B cell (primary cell): Measurements from ENCODE around the gene SNAP29. TPM values are rescaled to one million over a fixed set of nuclear protein-coding genes. Genes with fewer than 3 reads are reported as not detected.

Source experiments
- ATAC-seq: fragments of 200-7000 bp; cut with Tn5 transposase; one replicate; pipeline ENCODE4 v1.10.0; 2021; ENCODE audit warnings: low read depth, mild to moderate bottlenecking, moderate number of reproducible peaks, moderate library complexity
- CTCF ChIA-PET: fragments of 350-600 bp; sonication (Branson Sonifier 250); formaldehyde crosslinking; loops from one replicate; lab custom pipeline; 2021; ENCODE audit warnings: antibody characterized with exemption, inconsistent platforms; lab: Charles Lee
- POLR2A ChIA-PET: fragments of 350-600 bp; sonication (Branson Sonifier 250); formaldehyde crosslinking; loops from one replicate; lab custom pipeline; 2021; ENCODE audit warnings: antibody characterized with exemption; lab: Charles Lee
- DNase-seq: peaks from one replicate; pipeline ENCODE4 v3.0.0; 2013
- H2AFZ ChIP-seq: 2 replicates; pipeline ENCODE4 v1.6.1; 2012; ENCODE audit warnings: mild to moderate bottlenecking, low read depth, low read length; ENCODE audit not compliant: insufficient read depth, poor library complexity, severe bottlenecking
- H3K27ac ChIP-seq, 2 donors: 1 replicate in 1 of 2; 2 replicates in 1 of 2; pipeline ENCODE4 v1.5.1; 2012 to 2013; ENCODE audit warnings: low read length in 2 of 2, mild to moderate bottlenecking in 2 of 2, moderate library complexity in 1 of 2
- H3K27me3 ChIP-seq, 4 experiments: fragments of 200-600 bp in 1 of 4; sonication (generic) in 1 of 4; replicated peaks in 1 of 4; 1 replicate in 2 of 4; 2 replicates in 2 of 4; pipeline versions ENCODE4 v1.6.1 to v1.7.0; 2013 to 2016; ENCODE audit warnings: low read length in 3 of 4, mild to moderate bottlenecking in 2 of 4, mixed read lengths in 1 of 4, moderate library complexity in 1 of 4; ENCODE audit not compliant: insufficient read depth in 4 of 4, control insufficient read depth in 3 of 4; ENCODE audit errors: control extremely low read depth in 1 of 4
- H3K36me3 ChIP-seq, 2 experiments: replicated peaks in 1 of 2; 1 replicate in 1 of 2; 2 replicates in 1 of 2; pipeline versions ENCODE4 v1.6.1 to v1.7.1; 2013; ENCODE audit warnings: low read length in 1 of 2; ENCODE audit not compliant: insufficient read depth in 2 of 2, control insufficient read depth in 1 of 2; ENCODE audit errors: control extremely low read depth in 1 of 2, extremely low read depth in 1 of 2
- H3K4me1 ChIP-seq, 2 donors: fragments of 200-600 bp in 1 of 2; sonication (generic) in 1 of 2; 1 replicate in 1 of 2; 2 replicates in 1 of 2; pipeline versions ENCODE4 v1.5.1 to v1.6.1; 2013 to 2017; ENCODE audit warnings: low read length in 2 of 2; ENCODE audit not compliant: control insufficient read depth in 2 of 2, insufficient read depth in 2 of 2
- H3K4me2 ChIP-seq: replicated peaks from 2 replicates; pipeline ENCODE3; 2012; ENCODE audit warnings: mild to moderate bottlenecking, low read depth, low read length; ENCODE audit not compliant: poor library complexity, severe bottlenecking
- H3K4me3 ChIP-seq, 5 experiments: fragments of 200-600 bp in 1 of 5; sonication (generic) in 1 of 5; 1 replicate in 3 of 5; 2 replicates in 2 of 5; pipeline versions ENCODE4 v1.5.1 to v1.7.0; 2011 to 2016; ENCODE audit warnings: low read length in 4 of 5, mild to moderate bottlenecking in 4 of 5, low read depth in 2 of 5, control low read depth in 1 of 5, moderate library complexity in 1 of 5; ENCODE audit not compliant: insufficient read depth in 1 of 5; ENCODE audit errors: control extremely low read depth in 1 of 5, extremely low read depth in 1 of 5
- H3K79me2 ChIP-seq: fragments of 200-600 bp; sonication (generic); one replicate; pipeline ENCODE4 v1.6.0; 2016; ENCODE audit warnings: low read length; ENCODE audit not compliant: control insufficient read depth, insufficient read depth
- H3K9ac ChIP-seq: fragments of 200-600 bp; sonication (generic); 2 replicates; pipeline ENCODE4 v1.6.1; 2017; ENCODE audit warnings: mild to moderate bottlenecking, low read length, moderate library complexity
- H3K9me3 ChIP-seq, 3 donors: one replicate each; pipeline versions ENCODE4 v1.6.1 to v1.7.1; 2013; ENCODE audit warnings: low read length in 2 of 3; ENCODE audit not compliant: control insufficient read depth in 2 of 3, insufficient read depth in 1 of 3; ENCODE audit errors: control extremely low read depth in 1 of 3
- H4K20me1 ChIP-seq: 2 replicates; pipeline ENCODE4 v1.6.0; 2012; ENCODE audit warnings: mild to moderate bottlenecking, low read length; ENCODE audit not compliant: insufficient read depth, control insufficient read depth, poor library complexity, severe bottlenecking
- H3K27ac Mint-ChIP-seq: one replicate; pipeline ENCODE4 v1.8.0; 2021; ENCODE audit warnings: mixed read lengths
- H3K27me3 Mint-ChIP-seq: one replicate; pipeline ENCODE4 v1.8.0; 2021; ENCODE audit warnings: mixed read lengths
- H3K4me1 Mint-ChIP-seq: one replicate; pipeline ENCODE4 v1.8.0; 2021; ENCODE audit warnings: mixed read lengths
- H3K4me3 Mint-ChIP-seq: one replicate; pipeline ENCODE4 v1.8.0; 2021; ENCODE audit warnings: mixed read lengths
- H3K9me3 Mint-ChIP-seq: one replicate; pipeline ENCODE4 v1.8.0; 2022; ENCODE audit warnings: mixed read lengths; ENCODE audit not compliant: insufficient read depth
- EZH2 ChIP-seq: IDR thresholded peaks from 2 replicates; pipeline ENCODE4 v1.6.1; 2012; ENCODE audit warnings: borderline replicate concordance, low read depth, mild to moderate bottlenecking, moderate library complexity, low read length; ENCODE audit not compliant: insufficient read depth, poor library complexity, severe bottlenecking
- whole genome bisulfite sequencing: methylation state at CpG from one replicate; pipeline ENCODE4 v1.1.5; 2013; ENCODE audit warnings: missing lambda C conversion rate; ENCODE audit not compliant: insufficient coverage; 5-methylcytosine and 5-hydroxymethylcytosine counted together
- intact Hi-C: fragments of 100-400 bp; cut with micrococcal nuclease; formaldehyde crosslinking; loops from one replicate; pipeline ENCODE4 v1.10.0; 2022
- polyA plus RNA-seq: library from polyadenylated mRNA; depleted of rRNA; stranded (reverse); fragments of >200 nt; gene quantifications from 2 replicates; pipeline ENCODE4 v1.2.3, GENCODE V29; 2012
- total RNA-seq, 2 donors: library from RNA; stranded (reverse); fragments of 120-200 nt in 1 of 2; gene quantifications; 1 replicate in 1 of 2; 2 replicates in 1 of 2; pipeline versions ENCODE4 v1.2.3 to v1.2.4, GENCODE V29; 2013 to 2022
- TF ChIP-seq, protein P1 (sequence below): fragments of 200-600 bp; IDR thresholded peaks from one replicate; pipeline ENCODE4 v1.8.0; 2022; ENCODE audit warnings: antibody characterized with exemption, mild to moderate bottlenecking

Gene SNAP29
- total and polyA plus RNA-seq, 2 donors (not counting 1 experiment from before 2014, with no cell fraction given), result 13.4 to 17.4 TPM

DNA sequence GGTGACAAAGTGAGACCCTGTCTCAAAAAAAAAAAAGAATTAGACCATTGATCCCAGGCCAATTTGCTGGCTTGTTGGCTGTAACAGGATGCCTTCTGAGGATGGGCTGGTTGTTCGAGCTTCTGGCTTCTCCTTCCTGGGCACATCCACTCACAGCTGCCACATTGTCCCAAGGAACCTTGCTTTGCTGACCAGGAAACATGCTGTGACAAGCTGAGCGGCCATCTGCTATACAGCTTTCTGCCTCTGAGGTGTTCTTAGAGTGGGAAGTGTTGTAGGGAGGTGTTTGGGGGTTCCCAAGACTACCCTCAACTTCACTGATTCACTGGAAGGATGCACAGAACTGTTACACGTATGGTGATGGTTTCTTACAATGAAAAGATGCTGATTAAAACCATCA is 6.5 kb downstream of the SNAP29 start:
- Histone ChIP-seq H3K79me2 (peaks cover 27% of the 10 kb centered on the region), H3K27ac (no peak overlapping the region)
- H3K4me3 Mint-ChIP-seq, result no peak overlapping the region

DNA sequence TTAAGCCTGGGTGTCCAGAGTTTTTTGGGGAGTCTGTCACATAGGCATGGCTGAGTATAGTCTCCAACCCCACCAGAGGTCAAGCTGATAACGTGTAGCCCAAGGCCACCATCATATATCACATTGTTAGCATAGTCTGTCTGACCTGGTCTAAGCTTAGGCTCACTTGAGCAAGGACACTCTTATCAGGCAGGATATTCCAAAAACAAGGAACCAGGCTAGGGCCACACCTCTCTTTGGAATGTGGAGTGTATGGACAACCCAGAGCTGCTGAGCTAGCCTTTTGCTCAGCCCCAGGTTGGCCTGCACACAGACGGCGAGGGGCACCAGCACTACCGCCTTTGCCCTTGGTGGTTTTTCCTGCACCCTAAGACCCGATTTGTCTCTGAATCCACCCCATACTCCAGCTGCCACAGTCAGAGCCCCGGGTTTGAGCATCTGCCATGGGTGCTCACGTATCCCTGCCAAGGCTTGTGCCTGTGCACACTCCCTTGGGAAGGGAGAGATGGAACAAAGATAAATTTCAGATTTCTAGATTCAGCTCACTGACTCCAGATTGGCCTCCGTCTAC is 7.2 kb downstream of the SNAP29 start:
- Histone ChIP-seq H3K27me3 (no peaks in the 10 kb centered on the region), H3K4me1 (no peaks in the 10 kb centered on the region), H4K20me1 (peaks cover 20% of the 10 kb centered on the region), H3K79me2 (peaks cover 21% of the 10 kb centered on the region), H3K36me3 (peaks cover 2 to 15% of the 10 kb centered on the region in 2 experiments), H3K4me3 (no peak overlapping the region), H3K27ac (no peak overlapping the region), H2AFZ (no peak overlapping the region), H3K9me3 (no peaks in the 10 kb centered on the region), H3K9ac (no peak overlapping the region), H3K4me2 (no peak overlapping the region)
- Mint-ChIP-seq H3K4me3 (no peak overlapping the region), H3K27me3 (no peaks in the 10 kb centered on the region), H3K27ac (no peak overlapping the region), H3K4me1 (peaks cover 11% of the 10 kb centered on the region), H3K9me3 (no peaks in the 10 kb centered on the region)
- ChIA-PET POLR2A (no interaction called here), CTCF (no interaction called here)
- ATAC-seq (no peak), DNase-seq (no peak)
- no peak for TF ChIP-seq EZH2
- TF ChIP-seq, protein P1, sequence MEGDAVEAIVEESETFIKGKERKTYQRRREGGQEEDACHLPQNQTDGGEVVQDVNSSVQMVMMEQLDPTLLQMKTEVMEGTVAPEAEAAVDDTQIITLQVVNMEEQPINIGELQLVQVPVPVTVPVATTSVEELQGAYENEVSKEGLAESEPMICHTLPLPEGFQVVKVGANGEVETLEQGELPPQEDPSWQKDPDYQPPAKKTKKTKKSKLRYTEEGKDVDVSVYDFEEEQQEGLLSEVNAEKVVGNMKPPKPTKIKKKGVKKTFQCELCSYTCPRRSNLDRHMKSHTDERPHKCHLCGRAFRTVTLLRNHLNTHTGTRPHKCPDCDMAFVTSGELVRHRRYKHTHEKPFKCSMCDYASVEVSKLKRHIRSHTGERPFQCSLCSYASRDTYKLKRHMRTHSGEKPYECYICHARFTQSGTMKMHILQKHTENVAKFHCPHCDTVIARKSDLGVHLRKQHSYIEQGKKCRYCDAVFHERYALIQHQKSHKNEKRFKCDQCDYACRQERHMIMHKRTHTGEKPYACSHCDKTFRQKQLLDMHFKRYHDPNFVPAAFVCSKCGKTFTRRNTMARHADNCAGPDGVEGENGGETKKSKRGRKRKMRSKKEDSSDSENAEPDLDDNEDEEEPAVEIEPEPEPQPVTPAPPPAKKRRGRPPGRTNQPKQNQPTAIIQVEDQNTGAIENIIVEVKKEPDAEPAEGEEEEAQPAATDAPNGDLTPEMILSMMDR, result no peak
- intact Hi-C loops, result no loop called here
- WGBS, result 100% methylated on average over 2 of the region's 8 CpGs

More for the DNA sequence above, 6.5 kb downstream of the SNAP29 start:
- Mint-ChIP-seq H3K27ac (no peak overlapping the region), H3K4me1 (peaks cover 15% of the 10 kb centered on the region), H3K9me3 (no peaks in the 10 kb centered on the region), H3K27me3 (no peaks in the 10 kb centered on the region)
- Histone ChIP-seq H3K9me3 (no peaks in the 10 kb centered on the region), H3K36me3 (peaks cover 0 to 12% of the 10 kb centered on the region in 2 experiments), H3K4me2 (no peak overlapping the region), H3K4me1 (peaks cover 0 to 4% of the 10 kb centered on the region in 2 donors), H3K9ac (no peak overlapping the region), H3K4me3 (no peak overlapping the region), H4K20me1 (peaks cover 20% of the 10 kb centered on the region), H3K27me3 (no peaks in the 10 kb centered on the region), H2AFZ (no peak overlapping the region)
- CTCF ChIA-PET, result no interaction called here
- TF ChIP-seq, protein P1, result no peak
- intact Hi-C loops, result no loop called here
- ATAC-seq (no peak), DNase-seq (no peak)
- 100% methylated on average over 2 of the region's 3 CpGs for WGBS
- POLR2A ChIA-PET, result no interaction called here
